Osteocyte (in vitro differentiated cells): ENCODE measurements around the gene ALKBH7. TPM values are rescaled to one million over a fixed set of nuclear protein-coding genes. Genes with fewer than 3 reads are reported as not detected.

Experiments
- DNase-seq: peaks from one replicate; pipeline ENCODE4 v3.0.0; 2021; ENCODE audit warnings: mixed read lengths; ENCODE audit not compliant: unreplicated experiment; ENCODE audit errors: extremely low spot score
- H3K27ac Mint-ChIP-seq: one replicate; pipeline ENCODE4 v1.8.0; 2021; ENCODE audit warnings: mild to moderate bottlenecking, mixed read lengths; ENCODE audit not compliant: unreplicated experiment
- H3K27me3 Mint-ChIP-seq: one replicate; pipeline ENCODE4 v1.8.0; 2021; ENCODE audit warnings: mixed read lengths; ENCODE audit not compliant: unreplicated experiment
- H3K36me3 Mint-ChIP-seq: one replicate; pipeline ENCODE4 v1.8.0; 2021; ENCODE audit warnings: mixed read lengths; ENCODE audit not compliant: unreplicated experiment
- H3K4me1 Mint-ChIP-seq: one replicate; pipeline ENCODE4 v1.8.0; 2021; ENCODE audit warnings: mixed read lengths; ENCODE audit not compliant: unreplicated experiment
- H3K4me3 Mint-ChIP-seq: one replicate; pipeline ENCODE4 v1.8.0; 2021; ENCODE audit warnings: mild to moderate bottlenecking, moderate library complexity, mixed read lengths; ENCODE audit not compliant: unreplicated experiment
- H3K9me3 Mint-ChIP-seq: one replicate; pipeline ENCODE4 v1.8.0; 2021; ENCODE audit warnings: mixed read lengths; ENCODE audit not compliant: unreplicated experiment
- CTCF ChIP-seq: fragments of 200-600 bp; sonication (generic); IDR thresholded peaks from 2 replicates; pipeline ENCODE4 v1.5.0; 2021; ENCODE audit warnings: antibody characterized with exemption, mild to moderate bottlenecking, moderate library complexity
- total RNA-seq: library from RNA; stranded (reverse); gene quantifications from 2 replicates; pipeline ENCODE4 v1.2.1, GENCODE V29; 2021

The ALKBH7 gene
- total RNA-seq, 1 donor from 2014 or later = 63.0 TPM

GRCh38 chr19:6402837-6403608, 30.4 kb downstream of the ALKBH7 start:
- H3K4me3 Mint-ChIP-seq = no peak overlapping the region
- TF ChIP-seq CTCF = no peak
- H3K27me3 Mint-ChIP-seq = no peaks in the 10 kb centered on the region
- H3K27ac Mint-ChIP-seq = no peak overlapping the region
- H3K36me3 Mint-ChIP-seq = no peaks in the 10 kb centered on the region
- H3K4me1 Mint-ChIP-seq = no peaks in the 10 kb centered on the region
- no peak for DNase-seq
- H3K9me3 Mint-ChIP-seq = no peaks in the 10 kb centered on the region

- H3K27me3 Mint-ChIP-seq = no peaks in the 10 kb centered on the region
- H3K4me3 Mint-ChIP-seq = no peak overlapping the region
- H3K9me3 Mint-ChIP-seq = no peaks in the 10 kb centered on the region
- H3K27ac Mint-ChIP-seq = no peak overlapping the region
- no peaks in the 10 kb centered on the region for H3K4me1 Mint-ChIP-seq
- no peak for DNase-seq
- TF ChIP-seq CTCF = no peak
- H3K36me3 Mint-ChIP-seq = no peaks in the 10 kb centered on the region
These were observed 33.8 kb downstream of the ALKBH7 start for GRCh38 chr19:6406401-6406800.

- TF ChIP-seq CTCF = no peak
- no peaks in the 10 kb centered on the region for H3K4me1 Mint-ChIP-seq
- H3K27me3 Mint-ChIP-seq = no peaks in the 10 kb centered on the region
- no peak overlapping the region for H3K27ac Mint-ChIP-seq
- no peaks in the 10 kb centered on the region for H3K9me3 Mint-ChIP-seq
- no peak overlapping the region for H3K4me3 Mint-ChIP-seq
- no peak for DNase-seq
- peaks cover 7% of the 10 kb centered on the region for H3K36me3 Mint-ChIP-seq
These were observed 36.8 kb downstream of the ALKBH7 start for GRCh38 chr19:6409346-6409745.

GRCh38 chr19:6412061-6412446, 39.5 kb downstream of the ALKBH7 start:
- DNase-seq = no peak

More at GRCh38 chr19:6412061-6412446, 39.5 kb downstream of the ALKBH7 start:
- H3K4me3 Mint-ChIP-seq = no peak overlapping the region
- H3K27ac Mint-ChIP-seq = no peak overlapping the region
- H3K4me1 Mint-ChIP-seq = no peaks in the 10 kb centered on the region
- H3K27me3 Mint-ChIP-seq = no peaks in the 10 kb centered on the region
- H3K9me3 Mint-ChIP-seq = no peaks in the 10 kb centered on the region
- H3K36me3 Mint-ChIP-seq = peaks cover 16% of the 10 kb centered on the region
- TF ChIP-seq CTCF = no peak
